Mesodermal cell (in vitro differentiated cells): ENCODE results near the gene LMO3.
A peak's percentile ranks its signal among the peaks of the same experiment; 100 is the strongest.

ENCODE experiments used
- H3K27ac ChIP-seq: 2 replicates; pipeline ENCODE4 v1.7.0; 2013; ENCODE audit warnings: mild to moderate bottlenecking, low read depth, low read length, moderate library complexity; ENCODE audit not compliant: severe bottlenecking
- H3K36me3 ChIP-seq: 2 replicates; pipeline ENCODE4 v1.7.1; 2013; ENCODE audit warnings: mild to moderate bottlenecking, low read length, moderate library complexity; ENCODE audit not compliant: control insufficient read depth, insufficient read depth
- H3K4me1 ChIP-seq: one replicate; pipeline ENCODE4 v1.7.1; 2013; ENCODE audit warnings: mild to moderate bottlenecking, low read length; ENCODE audit not compliant: insufficient read depth, control insufficient read depth, poor library complexity, severe bottlenecking
- H3K4me3 ChIP-seq: 2 replicates; pipeline ENCODE4 v1.7.0; 2013; ENCODE audit warnings: low read length, control low read depth, mild to moderate bottlenecking; ENCODE audit not compliant: insufficient read depth, poor library complexity, severe bottlenecking; ENCODE audit errors: extremely low read depth
- H3K9me3 ChIP-seq: 2 replicates; pipeline ENCODE4 v1.7.1; 2013; ENCODE audit warnings: mild to moderate bottlenecking, low read length, moderate library complexity; ENCODE audit not compliant: control insufficient read depth
- WGBS, 2 experiments: methylation state at CpG; one replicate each; pipeline ENCODE4 v1.1.5; 2013; ENCODE audit warnings: missing lambda C conversion rate in 2 of 2; ENCODE audit not compliant: insufficient coverage in 2 of 2; 5-methylcytosine and 5-hydroxymethylcytosine counted together

LMO3 gene

GRCh38 chr12:16610001-16610585 lies 4.1 kb upstream of the LMO3 start:
- H3K27ac ChIP-seq = no peak overlapping the region
- no peaks in the 10 kb centered on the region for H3K9me3 ChIP-seq
- peaks cover 27% of the 10 kb centered on the region for H3K4me1 ChIP-seq
- no peak overlapping the region for H3K4me3 ChIP-seq
- no peaks in the 10 kb centered on the region for H3K36me3 ChIP-seq
- WGBS, 2 experiments = 30 to 44% methylated on average over 3 to 4 of the region's 7 CpGs

- H3K27ac ChIP-seq = no peak overlapping the region
- H3K36me3 ChIP-seq = no peaks in the 10 kb centered on the region
- 67 to 70% methylated on average over 3 of the region's 9 CpGs for WGBS, 2 experiments
- no peak overlapping the region for H3K4me3 ChIP-seq
- peaks cover 33% of the 10 kb centered on the region for H3K4me1 ChIP-seq
- no peaks in the 10 kb centered on the region for H3K9me3 ChIP-seq
Measured at GRCh38 chr12:16608946-16609539, 3.1 kb upstream of the LMO3 start.

DNA sequence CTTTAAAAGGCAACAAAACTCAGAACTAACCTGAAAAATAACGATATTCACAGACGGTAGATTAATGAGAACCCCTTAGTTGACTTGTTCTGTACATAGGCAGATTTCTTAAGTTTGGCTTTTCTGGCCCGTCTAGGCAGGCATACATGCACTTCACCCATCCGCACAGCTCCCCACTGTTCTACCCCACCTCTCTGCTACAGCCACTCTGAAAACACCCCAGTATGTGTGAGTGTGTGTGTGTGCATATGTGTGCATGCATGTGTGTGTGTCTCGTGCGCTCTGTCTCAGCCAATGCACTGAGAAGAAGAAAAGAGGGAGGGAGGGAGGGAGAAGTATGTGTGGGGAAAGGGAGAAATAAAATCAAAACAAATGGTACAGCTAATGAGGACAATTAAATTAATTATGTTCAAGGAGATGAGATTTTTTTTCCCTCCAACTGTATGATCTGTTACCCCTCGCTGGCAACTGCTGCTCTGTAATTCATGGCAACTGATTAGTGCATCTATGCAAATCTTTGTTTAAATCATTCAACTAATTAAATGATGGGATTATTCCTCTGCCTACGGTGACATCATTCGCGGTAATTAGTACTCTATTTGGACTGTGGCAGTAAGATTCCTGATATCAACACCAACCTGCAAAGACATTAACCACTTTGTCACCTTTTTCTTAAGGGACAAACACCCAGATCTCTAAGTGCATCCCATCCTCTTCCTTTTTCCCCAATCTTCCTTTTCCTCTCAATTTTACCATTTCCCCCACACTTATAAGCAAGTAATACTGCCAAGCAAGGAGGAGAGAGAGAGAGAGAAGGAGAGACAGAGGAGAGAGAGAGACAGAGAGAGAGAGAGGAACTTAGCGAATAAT lies 2.2 kb upstream of the LMO3 start:
- Histone ChIP-seq H3K27ac (no peak overlapping the region), H3K4me3 (no peak overlapping the region), H3K36me3 (no peaks in the 10 kb centered on the region), H3K9me3 (no peaks in the 10 kb centered on the region), H3K4me1 (peaks cover 33% of the 10 kb centered on the region)
- 78% methylated on average over 5 of the region's 11 CpGs; no CpG with 5 or more reads in 1 of the 2 experiments for WGBS, 2 experiments

GRCh38 chr12:16606991-16607390 lies 1.0 kb upstream of the LMO3 start:
- Histone ChIP-seq H3K9me3 (no peaks in the 10 kb centered on the region), H3K4me3 (peak overlapping the region; percentile 37), H3K36me3 (no peaks in the 10 kb centered on the region), H3K4me1 (peaks cover 33% of the 10 kb centered on the region), H3K27ac (peak overlapping the region; percentile 43)
- WGBS, 2 experiments = 7% methylated on average over 4 to 6 of the region's 6 CpGs

GRCh38 chr12:16606201-16606849 lies 363 bp upstream of the LMO3 start:
- Histone ChIP-seq H3K4me3 (peak overlapping the region; percentile 37), H3K27ac (peak overlapping the region; percentile 43), H3K4me1 (peaks cover 33% of the 10 kb centered on the region), H3K9me3 (no peaks in the 10 kb centered on the region), H3K36me3 (no peaks in the 10 kb centered on the region)
- WGBS, 2 experiments = 0 to 1% methylated on average over 23 to 25 of the region's 26 CpGs

DNA sequence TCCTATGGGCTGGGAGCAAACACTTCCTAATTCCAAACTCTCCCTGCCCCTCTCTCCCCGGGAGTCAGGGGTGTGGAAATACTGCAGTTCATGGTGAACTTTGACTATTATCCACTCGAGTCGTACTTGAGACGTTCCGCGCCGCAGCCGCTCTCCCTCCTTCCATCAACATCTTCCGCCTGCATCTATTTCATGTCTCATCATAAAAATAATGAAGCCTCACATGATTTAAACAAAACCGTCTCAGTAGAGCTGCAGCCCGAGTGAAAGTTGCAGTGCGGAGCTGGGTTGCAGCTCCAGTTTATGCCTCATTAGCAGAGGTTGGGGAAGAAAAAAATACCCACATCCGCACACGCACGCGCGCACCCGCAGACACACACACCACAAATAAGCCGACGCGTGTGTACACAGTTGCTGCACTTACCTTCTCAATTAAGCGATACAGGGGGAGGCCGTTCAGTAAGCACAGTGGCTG lies 283 bp downstream of the LMO3 start:
- Histone ChIP-seq H3K9me3 (no peaks in the 10 kb centered on the region), H3K4me1 (peaks cover 27% of the 10 kb centered on the region), H3K4me3 (peak overlapping the region; percentile 37), H3K36me3 (no peaks in the 10 kb centered on the region), H3K27ac (no peak overlapping the region)
- WGBS, 2 experiments = 0 to 2% methylated on average over 9 to 11 of the region's 23 CpGs

DNA sequence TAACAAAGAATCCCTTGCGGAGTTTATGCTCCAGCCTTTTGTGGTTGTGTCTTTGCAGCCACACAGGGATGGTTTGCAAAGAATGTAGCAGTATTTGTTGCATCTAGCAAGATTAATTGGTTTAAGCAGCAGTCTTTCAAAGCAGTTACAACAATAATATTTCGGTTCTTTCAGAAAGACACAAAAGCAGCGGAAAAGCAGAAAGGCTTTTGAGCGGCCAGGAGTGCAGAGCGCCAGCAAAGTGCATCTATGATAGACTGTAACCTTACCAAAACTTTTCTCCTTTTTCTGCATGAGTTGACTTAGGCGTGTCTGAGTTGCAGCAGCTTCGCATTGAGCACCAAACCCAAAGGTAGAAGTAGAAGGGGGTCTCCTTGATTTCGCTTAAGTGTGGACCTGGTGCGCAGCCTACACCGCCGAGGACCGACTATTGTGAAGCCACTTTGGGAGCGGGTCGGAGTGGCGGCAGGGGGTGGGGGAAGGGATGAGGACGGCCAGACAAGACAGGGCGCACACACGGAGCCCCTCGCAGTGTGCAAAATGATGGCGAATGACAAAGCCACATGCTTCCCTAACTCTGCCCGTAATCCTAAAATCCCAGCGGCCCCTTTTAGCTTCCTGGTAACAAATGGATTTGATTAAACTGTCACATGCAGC lies 1.2 kb downstream of the LMO3 start:
- H3K36me3 ChIP-seq = no peaks in the 10 kb centered on the region
- 6 to 8% methylated on average over 14 to 19 of the region's 22 CpGs for WGBS, 2 experiments
- H3K4me3 ChIP-seq = peak overlapping the region; percentile 6
- H3K4me1 ChIP-seq = peaks cover 24% of the 10 kb centered on the region
- H3K9me3 ChIP-seq = no peaks in the 10 kb centered on the region
- peak overlapping the region; percentile 11 for H3K27ac ChIP-seq

GRCh38 chr12:16603916-16604575 lies 1.9 kb downstream of the LMO3 start:
- WGBS, 2 experiments = 64 to 86% methylated on average over 2 to 3 of the region's 3 CpGs
- peaks cover 19% of the 10 kb centered on the region for H3K4me1 ChIP-seq

GRCh38 chr12:16603260-16603915 lies 2.6 kb downstream of the LMO3 start:
- Histone ChIP-seq H3K9me3 (no peaks in the 10 kb centered on the region), H3K27ac (no peak overlapping the region), H3K36me3 (no peaks in the 10 kb centered on the region), H3K4me1 (peaks cover 19% of the 10 kb centered on the region), H3K4me3 (no peak overlapping the region)
- 50 to 81% methylated on average over 1 to 3 of the region's 5 CpGs for WGBS, 2 experiments

More at GRCh38 chr12:16603916-16604575, 1.9 kb downstream of the LMO3 start:
- no peak overlapping the region for H3K4me3 ChIP-seq
- H3K9me3 ChIP-seq = no peaks in the 10 kb centered on the region
- H3K27ac ChIP-seq = peak overlapping the region; percentile 11
- no peaks in the 10 kb centered on the region for H3K36me3 ChIP-seq
